ENCODE data around the gene ARID4B.
"Not testable (repeated sequence)": the region's sequence is repeated elsewhere in the genome, so short reads cannot be mapped to it uniquely, and the experiment has no call there.

Gene ARID4B

DNA sequence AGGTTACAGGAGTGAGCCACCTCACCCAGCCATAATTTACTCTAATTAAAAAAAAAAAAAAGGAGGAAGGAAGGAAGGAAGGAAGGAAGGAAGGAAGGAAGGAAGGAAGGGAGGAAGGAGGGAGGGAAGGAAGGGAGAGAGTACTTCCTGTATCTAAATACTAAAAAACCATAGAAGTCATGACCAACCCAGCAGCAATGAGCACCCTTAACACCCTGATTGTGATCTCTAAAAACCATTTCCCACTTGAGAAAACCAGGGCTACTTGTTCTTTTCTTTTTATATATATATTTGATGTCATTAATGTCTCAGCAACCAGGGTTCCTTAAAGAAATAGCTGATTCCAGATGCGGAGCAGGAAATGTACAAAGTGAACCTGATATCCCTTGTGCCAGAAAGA, 31.2 kb downstream of the ARID4B start:
- DNase-seq (ENCODE audit: low spot score), result no peak

DNA sequence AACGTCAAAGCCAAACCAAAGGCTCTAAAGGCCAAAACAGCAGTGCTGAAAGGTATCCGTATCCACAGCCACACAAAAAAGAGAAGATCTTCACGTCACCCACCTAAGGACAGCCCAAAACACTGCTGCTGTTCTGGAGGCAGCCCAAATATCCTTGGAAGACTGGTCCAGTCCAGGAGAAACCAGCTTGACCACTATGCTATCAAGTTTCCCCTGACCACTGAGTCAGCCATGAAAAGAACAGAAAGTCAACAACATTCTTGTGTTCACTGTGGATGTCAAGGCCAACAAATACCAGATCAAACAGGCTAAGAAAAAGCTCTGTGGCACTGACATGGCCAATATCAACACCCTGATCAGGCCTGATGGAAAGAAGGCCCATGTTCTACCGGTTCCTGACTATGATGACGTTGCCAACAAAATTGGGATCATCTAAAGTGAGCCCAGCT, 32.1 kb downstream of the ARID4B start:
- DNase-seq (ENCODE audit: low spot score), result no peak

- DNase-seq (ENCODE audit: low spot score), result no peak
Measured at GRCh38 chr1:235293322-235293942, 34.5 kb downstream of the ARID4B start.

DNA sequence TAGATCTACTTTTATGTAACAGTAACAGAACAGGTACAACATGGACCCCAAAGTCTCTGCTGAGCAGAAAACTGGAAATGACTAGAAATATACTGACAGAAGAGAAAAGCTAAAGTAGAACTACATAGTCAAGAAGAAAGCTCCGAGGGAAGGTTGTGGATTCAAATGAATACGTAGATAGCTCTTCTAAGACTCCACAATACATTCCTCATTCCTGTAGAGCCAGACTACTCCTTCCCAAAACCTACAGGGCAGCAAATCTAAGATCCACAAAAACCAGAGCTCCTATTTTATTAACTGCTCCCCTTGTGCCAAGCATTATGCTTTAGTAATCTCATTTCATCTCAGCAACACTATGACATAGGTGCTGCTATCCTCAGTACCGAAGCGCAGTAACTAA, 35.2 kb downstream of the ARID4B start:
- DNase-seq (ENCODE audit: low spot score), result no peak

DNA sequence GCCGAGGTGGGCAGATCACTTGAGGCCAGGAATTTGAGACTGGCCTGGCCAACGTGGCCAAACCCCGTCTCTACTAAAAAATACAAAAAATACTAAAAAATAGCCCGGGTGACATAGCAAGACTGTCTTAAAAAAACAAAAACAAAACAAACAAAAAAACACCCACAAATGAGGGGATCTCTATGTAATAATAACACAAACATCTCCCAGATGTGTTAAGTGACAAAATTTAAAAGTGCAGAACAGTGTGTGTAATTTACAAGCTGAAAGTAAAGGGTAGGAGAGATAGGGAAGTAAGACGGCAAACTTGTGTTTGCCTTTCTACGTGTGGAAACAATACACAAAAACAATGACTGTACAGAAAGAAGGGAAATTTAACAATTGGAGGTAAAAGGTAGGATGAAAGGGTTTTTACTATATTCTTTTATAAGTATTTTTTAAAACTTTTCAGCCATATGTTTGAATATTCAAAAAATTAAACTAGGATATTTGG, 36.3 kb downstream of the ARID4B start:
- DNase-seq (ENCODE audit: low spot score), result no peak

DNA sequence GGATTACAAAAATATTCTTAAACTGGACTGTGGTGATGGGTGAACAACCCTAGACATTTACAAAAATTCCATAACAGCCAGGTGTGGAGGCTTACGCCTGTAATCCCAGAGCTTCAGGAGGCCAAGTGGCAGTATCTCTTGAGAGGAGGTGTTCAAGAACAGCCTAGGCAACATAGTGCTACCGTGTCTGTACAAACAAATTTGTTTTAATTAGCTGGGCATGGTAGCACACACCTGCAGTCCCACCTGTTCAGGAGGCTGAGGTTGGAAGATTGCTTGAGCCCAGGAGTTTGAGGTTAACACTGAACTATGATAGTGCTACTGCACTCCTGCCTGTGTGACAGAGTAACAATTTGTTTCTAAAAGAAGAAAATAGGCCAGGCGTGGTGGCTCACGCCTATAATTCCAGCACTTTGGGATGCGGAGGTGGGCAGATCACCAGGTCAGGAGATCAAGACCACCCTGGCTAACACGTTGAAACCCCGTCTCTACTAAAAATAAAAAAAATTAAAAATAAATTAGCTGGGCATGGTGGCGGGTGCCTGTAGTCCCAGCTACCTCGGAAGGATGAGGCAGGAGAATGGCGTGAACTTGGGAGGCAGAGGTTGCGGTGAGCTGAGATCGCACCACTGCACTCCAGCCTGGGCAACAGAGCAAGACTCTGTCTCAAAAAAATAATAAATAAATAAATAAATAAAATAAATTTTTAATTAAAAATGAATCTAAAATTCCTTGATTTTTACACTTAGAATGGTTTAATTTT, 37.1 kb downstream of the ARID4B start:
- no peak for DNase-seq (ENCODE audit: low spot score)

- no peak for DNase-seq (ENCODE audit: low spot score)
Measured at GRCh38 chr1:235289859-235290739, 37.9 kb downstream of the ARID4B start.

GRCh38 chr1:235287208-235287882, 40.6 kb downstream of the ARID4B start:
- no peak for DNase-seq (ENCODE audit: low spot score)

DNA sequence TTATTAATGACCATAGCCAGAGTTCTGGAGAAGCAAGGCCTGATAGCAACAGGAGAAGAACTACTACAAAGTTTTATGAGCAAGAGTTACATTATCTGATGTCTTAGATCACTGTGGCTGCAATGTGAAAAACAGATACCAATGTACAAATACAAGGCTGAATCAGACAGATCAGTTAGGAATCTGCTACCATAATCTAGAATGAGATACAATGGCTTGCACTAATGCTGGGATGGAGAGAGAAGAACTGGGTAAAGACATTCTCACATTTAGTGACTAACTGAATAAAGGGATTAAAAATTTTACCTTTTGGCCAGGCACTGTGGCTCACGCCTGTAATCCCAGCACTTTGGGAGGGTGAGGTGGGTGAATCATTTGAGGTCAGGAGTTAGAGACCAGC, 41.3 kb downstream of the ARID4B start:
- no peak for DNase-seq (ENCODE audit: low spot score)

DNA sequence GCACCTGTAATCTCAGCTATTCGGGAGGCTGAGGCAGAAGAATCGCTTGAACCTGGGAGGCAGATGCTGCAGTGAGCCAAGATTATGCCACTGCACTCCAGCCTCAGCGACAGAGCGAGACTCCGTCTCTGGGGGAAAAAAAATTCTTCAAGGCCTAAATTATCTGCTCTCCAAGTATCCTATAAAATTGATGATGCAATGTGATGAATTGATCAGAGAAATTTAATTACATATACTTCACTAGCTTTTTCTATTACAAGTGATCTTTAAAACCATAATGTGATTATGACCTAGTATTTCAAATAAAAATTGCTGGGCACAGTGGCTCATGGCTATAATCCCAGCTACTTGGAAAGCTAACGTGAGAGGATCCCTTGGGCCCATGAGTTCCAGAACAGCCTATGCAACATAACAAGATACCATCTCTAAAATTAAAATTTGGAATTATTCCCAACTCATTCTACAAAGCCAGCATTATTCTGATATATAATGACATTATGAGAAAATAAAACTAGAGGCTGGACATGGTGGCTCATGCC, 43.7 kb downstream of the ARID4B start:
- DNase-seq (ENCODE audit: low spot score), result no peak

DNA sequence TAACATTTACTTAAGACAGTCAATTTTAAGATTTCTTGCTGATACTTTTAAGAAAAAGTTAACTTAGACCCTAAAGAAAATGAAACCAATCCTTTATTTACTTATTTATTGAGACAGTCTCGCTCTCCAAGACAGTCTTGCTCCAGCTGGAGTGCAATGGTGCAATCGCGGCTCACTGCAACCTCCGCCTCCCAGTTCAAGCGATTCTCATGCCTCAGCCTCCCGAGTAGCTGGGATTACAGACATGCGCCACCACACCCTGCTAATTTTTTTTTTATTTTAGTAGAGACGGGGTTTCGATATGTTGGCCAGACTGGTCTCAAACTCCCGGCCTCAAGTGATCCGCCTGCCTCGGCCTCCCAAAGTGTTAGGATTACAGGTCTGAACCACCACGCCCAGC, 44.3 kb downstream of the ARID4B start:
- not testable (repeated sequence) for DNase-seq (ENCODE audit: low spot score)

DNA sequence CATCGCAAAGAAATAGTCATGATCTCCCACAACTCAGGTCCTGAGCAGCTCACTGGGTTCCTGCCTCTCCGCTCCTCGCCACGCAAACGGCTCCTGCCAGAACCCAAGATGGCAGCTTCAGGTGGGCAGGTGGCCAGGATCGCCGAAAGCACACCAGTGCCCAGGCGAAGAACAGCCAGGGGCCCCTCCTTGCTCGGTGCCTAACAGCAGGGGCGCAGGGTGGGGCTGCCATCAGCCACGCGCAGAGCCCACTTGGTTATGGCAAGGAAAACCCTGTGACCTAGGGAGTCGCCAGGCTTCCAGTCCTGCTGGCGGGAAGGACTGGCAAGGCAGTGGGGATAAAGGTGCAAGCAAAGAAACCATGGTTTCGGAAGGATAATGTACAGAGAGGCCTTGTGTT, 47.5 kb downstream of the ARID4B start:
- DNase-seq (ENCODE audit: low spot score), result no peak

GRCh38 chr1:235279694-235280093, 48.3 kb downstream of the ARID4B start:
- DNase-seq (ENCODE audit: low spot score), result no peak

- DNase-seq (ENCODE audit: low spot score), result no peak
Measured at GRCh38 chr1:235278915-235279292, 49.1 kb downstream of the ARID4B start.

- no peak for DNase-seq (ENCODE audit: low spot score)
Measured at GRCh38 chr1:235278233-235278914, 49.6 kb downstream of the ARID4B start.

GRCh38 chr1:235277709-235278108, 50.3 kb downstream of the ARID4B start:
- DNase-seq (ENCODE audit: low spot score), result no peak

DNA sequence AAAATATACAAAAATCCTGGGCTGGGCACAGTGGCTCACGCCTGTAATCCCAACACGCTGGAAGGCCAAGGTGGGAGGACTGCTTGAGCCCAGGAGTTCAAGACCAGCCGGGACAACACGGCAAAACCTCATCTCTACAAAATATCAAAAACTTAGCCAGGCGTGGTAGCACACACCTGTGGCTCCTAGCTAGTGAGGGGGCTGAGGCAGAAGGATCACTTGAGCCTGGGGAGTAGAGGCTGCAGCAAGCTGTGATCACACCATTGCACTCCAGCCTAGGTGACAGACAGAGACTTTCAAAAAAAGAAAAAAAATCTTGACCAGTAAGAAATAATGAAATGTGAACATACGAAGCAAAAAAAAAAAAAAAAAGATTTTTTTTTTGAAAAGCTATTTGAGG, 52.1 kb downstream of the ARID4B start:
- no peak for DNase-seq (ENCODE audit: low spot score)

- DNase-seq (ENCODE audit: low spot score), result no peak
Measured at GRCh38 chr1:235275223-235275622, 52.8 kb downstream of the ARID4B start.

- no peak for DNase-seq (ENCODE audit: low spot score)
Measured at GRCh38 chr1:235272851-235273250, 55.1 kb downstream of the ARID4B start.

- no peak for DNase-seq (ENCODE audit: low spot score)
Measured at GRCh38 chr1:235270625-235271024, 57.4 kb downstream of the ARID4B start.

DNA sequence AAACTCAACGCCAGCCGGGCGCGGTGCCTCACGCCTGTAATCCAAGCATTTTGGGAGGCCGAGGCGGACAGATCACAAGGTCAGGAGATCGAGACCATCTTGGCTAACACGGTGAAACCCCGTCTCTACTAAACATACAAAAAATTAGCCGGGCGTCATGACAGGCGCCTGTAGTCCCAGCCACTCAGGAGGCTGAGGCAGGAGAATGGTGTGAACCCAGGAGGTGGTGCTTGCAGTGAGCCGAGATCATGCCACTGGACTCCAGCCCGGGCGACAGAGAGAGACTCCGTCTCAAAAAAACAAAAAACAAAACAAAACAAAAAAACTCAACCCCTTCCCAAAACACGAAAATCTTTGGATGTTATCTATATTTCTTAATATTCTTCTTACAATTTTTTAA, 58.0 kb downstream of the ARID4B start:
- not testable (repeated sequence) for DNase-seq (ENCODE audit: low spot score)
